GM19193 (cell line): ENCODE results near the gene DNMT1.

Source experiments
- POLR2A ChIP-seq: IDR thresholded peaks from 4 replicates; pipeline ENCODE4 v1.6.1; 2011; ENCODE audit not compliant: insufficient read depth, insufficient read length; ENCODE audit errors: extremely low read depth

The DNMT1 gene

GRCh38 chr19:10195199-10195519 lies 406 bp upstream of the DNMT1 start:
- no peak for TF ChIP-seq POLR2A

GRCh38 chr19:10193790-10194499 lies 808 bp downstream of the DNMT1 start:
- no peak for TF ChIP-seq POLR2A

- no peak for TF ChIP-seq POLR2A
These were observed 1.8 kb downstream of the DNMT1 start for GRCh38 chr19:10192922-10193321.

GRCh38 chr19:10191347-10191746 lies 3.4 kb downstream of the DNMT1 start:
- TF ChIP-seq POLR2A, result no peak

- no peak for TF ChIP-seq POLR2A
These were observed 4.7 kb downstream of the DNMT1 start for GRCh38 chr19:10190026-10190425.

- TF ChIP-seq POLR2A, result no peak
These were observed 5.1 kb downstream of the DNMT1 start for GRCh38 chr19:10189616-10190015.

GRCh38 chr19:10187315-10187714 lies 7.4 kb downstream of the DNMT1 start:
- TF ChIP-seq POLR2A, result no peak

GRCh38 chr19:10184636-10185035 lies 10.1 kb downstream of the DNMT1 start:
- no peak for TF ChIP-seq POLR2A

GRCh38 chr19:10183926-10184325 lies 10.8 kb downstream of the DNMT1 start:
- no peak for TF ChIP-seq POLR2A

GRCh38 chr19:10182847-10183246 lies 11.9 kb downstream of the DNMT1 start:
- no peak for TF ChIP-seq POLR2A

GRCh38 chr19:10182076-10182475 lies 12.7 kb downstream of the DNMT1 start:
- TF ChIP-seq POLR2A, result no peak

- TF ChIP-seq POLR2A, result no peak
These were observed 14.3 kb downstream of the DNMT1 start for GRCh38 chr19:10180459-10180858.

GRCh38 chr19:10173527-10173926 lies 21.2 kb downstream of the DNMT1 start:
- TF ChIP-seq POLR2A, result no peak

- no peak for TF ChIP-seq POLR2A
These were observed 26.3 kb downstream of the DNMT1 start for GRCh38 chr19:10168386-10168948.

- no peak for TF ChIP-seq POLR2A
These were observed 27.3 kb downstream of the DNMT1 start for GRCh38 chr19:10167459-10167858.

GRCh38 chr19:10166046-10166445 lies 28.7 kb downstream of the DNMT1 start:
- no peak for TF ChIP-seq POLR2A

- no peak for TF ChIP-seq POLR2A
These were observed 31.2 kb downstream of the DNMT1 start for GRCh38 chr19:10163536-10163935.
